HepG2 (cell line): ENCODE results near the gene ACSL5. TPM values are rescaled to one million over a fixed set of nuclear protein-coding genes. Genes with fewer than 3 reads are reported as not detected.

Experiments used
- ELF1 ChIP-seq: sonication (generic); formaldehyde crosslinking; IDR thresholded peaks from 2 replicates; pipeline ENCODE4 v1.4.0; 2020; ENCODE audit warnings: missing genetic modification reagents
- FOXJ3 ChIP-seq: sonication (generic); formaldehyde crosslinking; IDR thresholded peaks from 2 replicates; pipeline ENCODE4 v1.4.0; 2020; ENCODE audit warnings: missing genetic modification reagents, mild to moderate bottlenecking, borderline replicate concordance
- HMGXB3 ChIP-seq: sonication (generic); formaldehyde crosslinking; IDR thresholded peaks from 2 replicates; pipeline ENCODE4 v1.4.0; 2020; ENCODE audit warnings: missing genetic modification reagents, borderline replicate concordance
- HOMEZ ChIP-seq: IDR thresholded peaks from 2 replicates; pipeline ENCODE4 v1.6.1; 2016; ENCODE audit warnings: low read depth
- HOXD1 ChIP-seq: sonication (generic); formaldehyde crosslinking; IDR thresholded peaks from 2 replicates; pipeline ENCODE4 v1.5.0; 2020; ENCODE audit warnings: missing genetic modification reagents
- KLF11 ChIP-seq: IDR thresholded peaks from 2 replicates; pipeline ENCODE4 v1.6.1; 2016; ENCODE audit warnings: missing compliant biosample characterization
- MED13 ChIP-seq: sonication (generic); formaldehyde crosslinking; IDR thresholded peaks from 2 replicates; pipeline ENCODE4 v1.5.0; 2020; ENCODE audit warnings: missing genetic modification reagents
- PHF5A ChIP-seq: IDR thresholded peaks from one replicate; pipeline ENCODE4 v1.6.1; 2018; ENCODE audit warnings: low read depth, missing genetic modification reagents; ENCODE audit not compliant: unreplicated experiment
- SIX1 ChIP-seq: sonication (generic); formaldehyde crosslinking; IDR thresholded peaks from 2 replicates; pipeline ENCODE4 v1.4.0; 2020; ENCODE audit warnings: missing genetic modification reagents, borderline replicate concordance
- SMAD3 ChIP-seq: sonication (generic); formaldehyde crosslinking; IDR thresholded peaks from 2 replicates; pipeline ENCODE4 v1.4.0; 2020; ENCODE audit warnings: missing genetic modification reagents
- SMARCC2 ChIP-seq: fragments of 450-650 bp; IDR thresholded peaks from 2 replicates; pipeline ENCODE4 v1.6.1; 2017; ENCODE audit warnings: antibody characterized with exemption, mild to moderate bottlenecking
- SP1 ChIP-seq, 2 experiments: fragments of 450-650 bp in 1 of 2; sonication (generic) in 1 of 2; formaldehyde crosslinking in 1 of 2; IDR thresholded peaks; 2 replicates each; pipeline versions ENCODE4 v1.4.0 to v1.6.1; 2016 to 2020; ENCODE audit warnings: missing genetic modification reagents in 1 of 2
- SRY ChIP-seq: sonication (generic); formaldehyde crosslinking; IDR thresholded peaks from 2 replicates; pipeline ENCODE4 v1.8.0; 2022; ENCODE audit warnings: mild to moderate bottlenecking, missing genetic modification reagents
- TAF1 ChIP-seq: sonication (generic); formaldehyde crosslinking; IDR thresholded peaks from 2 replicates; pipeline ENCODE4 v1.4.0; 2020; ENCODE audit warnings: missing genetic modification reagents
- ZFP91 ChIP-seq: sonication (generic); formaldehyde crosslinking; IDR thresholded peaks from 2 replicates; pipeline ENCODE4 v1.9.0; 2022; ENCODE audit warnings: missing genetic modification reagents, mild to moderate bottlenecking, borderline replicate concordance
- ZNF251 ChIP-seq: sonication (generic); formaldehyde crosslinking; IDR thresholded peaks from 2 replicates; pipeline ENCODE4 v1.9.0; 2021; ENCODE audit warnings: mild to moderate bottlenecking, missing genetic modification reagents
- ZNF430 ChIP-seq: sonication (generic); formaldehyde crosslinking; IDR thresholded peaks from 2 replicates; pipeline ENCODE4 v1.9.0; 2021; ENCODE audit warnings: mild to moderate bottlenecking, missing genetic modification reagents
- ZNF574 ChIP-seq: sonication (generic); formaldehyde crosslinking; IDR thresholded peaks from 2 replicates; pipeline ENCODE4 v1.4.0; 2020; ENCODE audit warnings: missing genetic modification reagents
- ZNF580 ChIP-seq: IDR thresholded peaks from 2 replicates; pipeline ENCODE4 v1.6.1; 2016; ENCODE audit warnings: low read depth, borderline replicate concordance
- ZNF629 ChIP-seq: sonication (generic); formaldehyde crosslinking; conservative IDR thresholded peaks from 2 replicates; pipeline ENCODE4 v1.5.0; 2020; ENCODE audit warnings: missing genetic modification reagents
- polyA plus RNA-seq, 8 experiments: library from polyadenylated mRNA; depleted of rRNA in 3 of 8; stranded (reverse) in 7 of 8; unstranded in 1 of 8; fragments of >200 nt; fragmentation: Illumina TruSeq in 4 of 8; extraction: Trizol in 4 of 8; gene quantifications; 2 replicates each; pipeline versions ENCODE4 v1.2.1 to v1.2.3, GENCODE V29; 2011 to 2016; ENCODE audit warnings: low read depth in 4 of 8, missing spikeins in 1 of 8, mixed read lengths in 1 of 8; ENCODE audit not compliant: insufficient read depth in 1 of 8
- total RNA-seq, 5 experiments: library from RNA; depleted of rRNA; stranded (reverse); fragments of >200 nt; fragmentation: Illumina TruSeq; extraction: Trizol; gene quantifications; 2 replicates each; pipeline ENCODE4 v1.2.3, GENCODE V29; 2016; ENCODE audit warnings: low read depth in 1 of 5

ACSL5 gene
- total and polyA plus RNA-seq, 2 of the 13 experiments (the other 11 are each of a cell fraction or from before 2014, with no cell fraction given), result 56.4 to 82.5 TPM

- TF ChIP-seq SP1 (IDR thresholded peaks at IDR 0.05), result no peak
- TF ChIP-seq SP1 (CRISPR knock-in tag; IDR thresholded peaks at IDR 0.05), result no peak
- TF ChIP-seq SMAD3 (CRISPR knock-in tag), result peak; percentile 84
- TF ChIP-seq HMGXB3 (CRISPR knock-in tag), result peak; percentile 36; the same call in 1 of the 2 replicates
- TF ChIP-seq ZNF574 (CRISPR knock-in tag), result peak; percentile 62
- no peak; the same call in 1 of the 2 replicates for TF ChIP-seq ZNF629 (CRISPR knock-in tag)
- no peak for TF ChIP-seq ZNF251 (CRISPR knock-in tag)
- no peak for TF ChIP-seq SRY (CRISPR knock-in tag)
- no peak; the same call in 1 of the 2 replicates for TF ChIP-seq ZFP91 (CRISPR knock-in tag)
- TF ChIP-seq FOXJ3 (CRISPR knock-in tag), result peak; percentile 89; the same call in 1 of the 2 replicates
- no peak; the same call in 1 of the 2 replicates for TF ChIP-seq ZNF580 (CRISPR knock-in tag)
- TF ChIP-seq TAF1 (CRISPR knock-in tag), result 0 out of 2 replicates have a peak, but pooled peaks have one; percentile 30
- TF ChIP-seq PHF5A (CRISPR knock-in tag), result peak; percentile 71
- TF ChIP-seq KLF11 (CRISPR knock-in tag), result no peak
- peak; percentile 60; the same call in 1 of the 2 replicates for TF ChIP-seq SIX1
- peak; percentile 55; the same call in 1 of the 2 replicates for TF ChIP-seq HOXD1
- TF ChIP-seq HOMEZ (CRISPR knock-in tag), result peak; percentile 84; the same call in 1 of the 2 replicates
- 0 out of 2 replicates have a peak, but pooled peaks have one; percentile 26 for TF ChIP-seq MED13 (CRISPR knock-in tag)
- TF ChIP-seq ELF1 (CRISPR knock-in tag), result peak; percentile 19; the same call in 1 of the 2 replicates
- no peak for TF ChIP-seq SMARCC2
- TF ChIP-seq ZNF430 (CRISPR knock-in tag), result no peak; the same call in 1 of the 2 replicates
Measured at GRCh38 chr10:112394475-112394875, 20.6 kb downstream of the ACSL5 start (continued).
